Stimulated activated CD4-positive, alpha-beta T cell treated with anti-CD3 and anti-CD28 coated beads, Interleukin-2, amount 100 ng/mL, for 24 hours (primary cell): ENCODE measurements around the gene AK2.
"Not testable (repeated sequence)": the region's sequence is repeated elsewhere in the genome, so short reads cannot be mapped to it uniquely, and the experiment has no call there.

Experiments used
- DNase-seq, 2 donors: peaks; one replicate each; pipeline ENCODE4 v3.0.0-alpha.2; 2020

AK2 gene

DNA sequence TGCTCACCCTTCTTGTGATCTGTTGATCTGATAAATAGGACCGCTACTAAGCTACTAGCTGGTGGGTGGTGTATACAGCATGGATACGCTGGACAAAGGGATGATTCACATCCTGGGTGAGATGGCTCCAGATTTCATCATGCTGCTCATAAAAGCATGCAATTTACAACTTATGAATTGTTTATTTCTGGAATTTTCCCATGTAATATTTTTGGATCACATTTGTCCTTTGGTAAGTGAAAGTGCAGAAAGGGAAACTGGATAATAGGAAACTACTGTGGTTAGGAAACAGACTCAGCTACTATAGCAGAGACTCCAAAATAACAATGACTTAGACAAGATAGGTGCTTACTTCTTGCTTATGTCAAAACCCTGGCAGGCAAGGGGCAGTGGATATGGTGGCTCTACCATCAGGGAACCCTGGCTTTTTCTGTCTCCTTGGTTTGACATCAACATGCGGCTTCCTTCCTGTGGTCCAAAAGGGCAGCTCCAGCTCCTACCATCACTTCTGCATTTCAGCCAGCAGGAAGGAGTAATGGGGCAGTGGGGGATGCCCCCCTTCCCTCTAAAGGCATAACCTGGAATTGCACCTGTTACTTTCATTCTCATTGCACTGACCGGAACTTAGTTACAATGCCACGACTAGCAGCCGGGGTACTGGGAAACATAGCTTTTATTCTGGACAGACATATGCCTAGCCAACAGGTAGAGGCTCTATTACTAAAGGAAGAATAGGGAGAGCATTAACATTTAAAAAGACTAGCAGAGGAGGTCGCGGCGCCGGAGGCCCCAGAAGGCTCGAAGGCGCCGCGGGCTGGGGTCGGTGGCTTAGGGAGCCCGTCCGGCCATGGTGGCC lies 13.8 kb upstream of the AK2 start:
- DNase-seq = no peak

DNA sequence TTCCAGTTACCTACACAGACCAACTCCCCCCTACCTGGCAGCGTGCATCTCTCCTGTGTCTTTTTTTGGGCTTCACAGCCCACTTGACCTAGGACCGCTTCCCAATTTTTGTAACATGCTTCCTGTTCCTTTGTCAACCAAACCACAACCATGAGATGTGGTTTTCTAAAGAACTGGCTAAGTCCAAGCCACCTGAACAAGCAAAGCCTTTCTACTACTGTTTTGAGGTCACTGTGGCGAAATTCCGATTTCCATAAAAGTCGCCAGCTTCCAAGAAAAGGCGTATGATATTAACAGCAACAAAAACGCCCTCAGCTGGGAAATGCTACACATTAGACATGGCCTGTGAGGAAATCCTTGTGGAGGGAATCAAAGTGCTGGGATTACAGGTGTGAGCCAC lies 12.7 kb upstream of the AK2 start:
- DNase-seq = no peak

DNA sequence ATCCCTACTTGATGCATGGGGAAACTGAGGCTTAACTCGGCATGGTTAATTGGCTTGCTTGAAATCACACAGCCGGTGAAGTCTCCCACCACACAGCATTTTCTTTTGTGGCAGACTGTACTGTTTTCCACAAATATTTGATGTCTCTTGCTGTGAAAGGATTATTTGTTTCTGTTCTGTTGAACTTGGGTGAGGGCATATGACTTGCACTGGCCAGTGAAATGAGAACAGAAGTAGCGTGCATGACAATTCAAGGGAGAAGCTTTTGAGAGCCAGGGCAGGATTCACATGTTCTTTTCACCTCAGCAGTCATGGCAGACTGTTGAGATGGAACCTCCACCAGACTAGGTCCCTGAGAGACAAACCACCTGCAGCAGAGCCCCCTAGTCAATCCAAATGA lies 11.7 kb upstream of the AK2 start:
- DNase-seq = no peak

DNA sequence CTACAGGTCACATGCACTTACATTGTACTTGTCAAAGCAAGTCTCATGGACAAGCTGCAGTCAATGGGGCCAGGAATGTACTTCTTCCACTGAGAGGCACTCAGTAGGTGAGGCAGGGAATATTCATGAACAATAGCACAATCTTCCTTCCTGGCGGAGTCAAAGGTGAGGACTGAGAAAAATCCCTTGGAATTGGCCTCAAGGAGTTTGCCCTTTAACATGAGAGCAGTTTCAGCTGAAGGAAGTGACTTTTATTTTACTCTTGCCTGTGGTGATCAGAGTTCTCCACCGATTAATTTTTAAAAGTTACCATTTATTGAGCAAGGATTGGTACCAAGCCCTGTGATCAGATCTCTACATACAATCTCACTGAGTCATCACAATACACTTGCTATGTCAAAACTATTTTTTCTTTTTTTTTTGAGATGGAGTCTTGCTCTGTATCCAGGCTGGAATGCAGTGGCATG lies 11.2 kb upstream of the AK2 start:
- DNase-seq = no peak

DNA sequence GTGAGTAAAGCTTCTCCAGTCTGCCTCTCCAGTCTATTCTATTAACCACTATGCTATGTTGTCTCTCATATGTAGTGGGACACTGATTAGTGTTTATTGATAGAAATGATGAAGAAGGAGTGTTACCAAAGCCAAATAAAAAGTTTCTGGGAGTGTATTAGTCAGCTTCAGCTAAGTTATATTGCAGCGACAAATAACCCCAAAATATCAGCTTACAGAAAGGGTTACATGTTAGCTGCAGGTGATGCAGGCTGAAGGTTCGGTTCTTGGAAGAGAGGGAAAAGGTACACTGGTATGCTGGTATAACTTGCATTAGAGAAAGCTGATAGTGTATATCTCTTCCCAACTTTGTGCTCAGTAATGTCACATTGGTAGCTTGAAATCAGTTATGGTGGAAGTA lies 10.6 kb upstream of the AK2 start:
- no peak for DNase-seq

DNA sequence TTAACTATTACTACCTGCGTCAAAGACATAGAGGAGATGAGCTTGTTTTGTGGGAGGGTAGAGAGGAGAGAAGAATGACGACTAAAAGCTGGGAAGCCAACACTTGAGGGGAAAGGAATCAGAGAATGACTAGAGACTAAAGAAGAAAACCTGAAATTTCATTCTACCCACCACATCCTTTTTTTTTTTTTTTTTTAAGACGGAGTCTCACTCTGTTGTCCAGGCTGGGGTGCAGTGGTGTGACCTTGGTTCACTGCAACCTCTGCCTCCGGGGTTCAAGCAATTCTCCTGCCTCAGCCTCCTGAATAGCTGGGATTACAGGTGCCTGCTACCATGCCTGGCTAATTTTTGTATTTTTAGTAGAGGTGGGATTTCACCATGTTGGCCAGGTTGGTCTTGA lies 9.6 kb upstream of the AK2 start:
- not testable (repeated sequence) for DNase-seq

DNA sequence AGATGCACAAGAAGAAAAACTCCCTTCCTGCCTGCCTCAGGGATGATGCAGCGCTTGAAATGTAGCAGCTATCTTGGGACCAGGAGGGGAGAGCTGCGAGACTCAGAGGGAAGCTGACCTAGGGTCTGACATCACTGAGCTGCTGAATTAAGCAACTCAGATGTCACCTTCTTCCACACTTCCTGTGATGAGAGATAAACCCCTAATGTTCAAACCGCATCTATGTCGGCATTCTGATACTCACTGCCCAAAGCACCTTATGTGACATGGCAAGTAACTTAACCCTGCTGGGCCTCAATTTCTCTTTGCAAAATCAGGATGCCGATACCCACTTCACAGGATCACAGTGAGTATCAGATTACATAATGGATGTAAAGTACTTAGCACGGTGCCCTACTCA lies 9.1 kb upstream of the AK2 start:
- DNase-seq = no peak

DNA sequence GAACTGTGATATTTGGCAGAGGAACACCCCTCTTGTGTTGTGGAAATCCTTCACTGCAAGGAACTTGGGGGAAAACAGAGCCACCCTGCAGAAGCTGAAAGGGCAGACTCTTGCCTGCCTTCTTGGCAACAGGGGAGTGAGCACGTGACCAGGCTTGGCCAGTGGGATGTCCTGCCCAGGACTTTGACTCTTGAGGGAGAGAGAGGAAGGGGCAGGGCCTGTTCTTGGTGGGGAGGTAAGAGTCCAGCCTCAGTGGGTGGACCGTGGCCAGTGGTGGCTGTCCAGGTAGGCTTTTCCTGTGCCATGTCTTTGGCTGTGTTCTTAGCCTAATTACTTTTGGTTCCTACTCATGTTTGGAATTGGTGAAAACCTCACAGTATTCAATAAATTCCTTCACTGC lies 8.6 kb upstream of the AK2 start:
- no peak for DNase-seq

DNA sequence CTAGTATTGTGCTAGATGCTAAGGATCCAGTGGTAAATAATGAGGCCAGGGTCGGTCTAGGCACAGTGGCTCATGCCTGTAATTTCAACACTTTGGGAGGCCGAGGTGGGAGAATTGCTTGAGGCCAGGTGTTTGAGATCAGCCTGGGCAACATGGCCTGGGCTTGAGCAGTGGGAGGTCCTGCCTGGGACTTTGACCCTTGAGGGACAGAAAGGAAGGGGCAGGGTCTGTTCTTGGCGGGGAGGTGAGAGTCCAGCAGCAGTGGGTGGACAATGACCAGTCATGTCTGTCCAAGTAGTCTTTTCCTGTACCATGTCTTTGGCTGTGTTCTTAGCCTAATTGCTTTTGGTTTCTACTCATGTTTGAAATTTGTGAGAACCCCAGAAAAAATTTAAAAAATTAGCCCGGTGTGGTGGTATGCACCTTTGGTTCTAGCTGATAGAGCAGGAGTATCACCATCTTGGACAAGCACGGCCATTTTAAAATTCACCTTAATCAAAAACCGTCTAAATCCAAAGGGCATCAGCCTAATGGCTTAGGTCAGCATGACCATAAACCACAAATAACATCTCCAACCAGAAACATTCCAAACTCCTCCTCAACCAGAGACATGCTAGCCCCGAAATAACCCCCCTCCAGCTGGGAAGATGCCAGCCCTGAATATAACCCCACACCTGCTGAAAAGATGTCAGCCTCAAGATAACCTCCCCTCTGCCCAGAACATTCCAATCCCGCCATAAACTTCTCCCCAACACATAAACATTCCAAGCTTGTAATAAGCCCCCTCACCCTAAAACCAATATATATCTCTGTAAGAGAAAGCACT lies 6.8 kb upstream of the AK2 start:
- DNase-seq = no peak

DNA sequence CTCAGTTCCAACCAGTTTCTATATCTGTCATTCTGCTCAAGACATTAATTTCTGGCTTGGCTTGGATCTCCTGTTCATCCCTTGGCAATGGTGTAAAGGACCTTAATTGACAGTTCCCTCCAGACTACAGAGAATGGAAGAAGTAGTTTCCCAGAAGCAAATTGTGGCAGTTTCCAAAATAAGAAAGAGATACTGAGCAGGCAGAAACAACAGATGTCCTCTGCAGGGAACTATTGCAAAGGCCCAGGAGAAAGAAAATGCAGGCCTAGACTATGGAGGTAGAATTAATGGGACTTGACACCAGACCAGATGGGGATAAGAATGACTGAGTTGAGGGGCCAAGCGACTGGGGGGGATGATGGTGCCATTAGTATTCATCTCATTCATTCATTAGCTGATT lies 6.1 kb upstream of the AK2 start:
- no peak for DNase-seq

DNA sequence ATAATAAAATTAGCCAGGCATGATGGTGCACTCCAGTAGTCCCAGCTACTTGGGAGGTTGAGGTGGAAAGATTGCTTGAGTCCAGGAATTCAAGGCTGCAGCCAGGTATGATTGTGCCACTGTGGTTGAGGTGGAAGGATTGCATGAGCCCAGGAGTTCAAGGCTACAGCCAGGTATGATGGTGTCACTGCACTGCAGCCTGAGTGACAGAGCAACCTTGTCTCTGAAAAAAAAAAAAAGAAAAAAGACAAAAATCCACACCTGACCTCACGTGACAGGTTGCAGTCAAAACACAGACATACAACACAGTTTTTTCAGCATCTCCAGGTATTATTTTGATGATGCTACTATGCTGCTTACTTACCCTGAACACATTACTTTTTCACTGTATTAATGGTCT lies 4.3 kb upstream of the AK2 start:
- DNase-seq = no peak

DNA sequence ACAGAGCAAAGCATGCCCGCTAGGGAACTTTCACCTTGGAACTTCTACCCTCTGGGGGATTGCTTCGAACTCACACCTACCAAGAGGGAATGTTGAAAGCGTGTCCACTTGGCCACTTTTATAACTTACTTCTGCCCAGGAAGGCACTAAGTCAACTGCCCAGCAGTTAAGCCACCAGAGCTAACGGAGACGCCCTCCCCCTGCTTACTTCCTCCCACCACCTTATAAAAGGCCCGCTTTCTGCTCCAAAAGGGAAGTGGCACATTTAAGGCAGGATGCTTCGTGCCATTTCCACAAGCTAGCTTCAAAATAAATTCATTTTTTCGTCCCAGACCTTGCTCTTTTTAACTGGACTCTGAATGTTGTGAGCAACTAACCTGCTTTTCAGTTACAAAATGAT lies 3.2 kb upstream of the AK2 start:
- no peak for DNase-seq

DNA sequence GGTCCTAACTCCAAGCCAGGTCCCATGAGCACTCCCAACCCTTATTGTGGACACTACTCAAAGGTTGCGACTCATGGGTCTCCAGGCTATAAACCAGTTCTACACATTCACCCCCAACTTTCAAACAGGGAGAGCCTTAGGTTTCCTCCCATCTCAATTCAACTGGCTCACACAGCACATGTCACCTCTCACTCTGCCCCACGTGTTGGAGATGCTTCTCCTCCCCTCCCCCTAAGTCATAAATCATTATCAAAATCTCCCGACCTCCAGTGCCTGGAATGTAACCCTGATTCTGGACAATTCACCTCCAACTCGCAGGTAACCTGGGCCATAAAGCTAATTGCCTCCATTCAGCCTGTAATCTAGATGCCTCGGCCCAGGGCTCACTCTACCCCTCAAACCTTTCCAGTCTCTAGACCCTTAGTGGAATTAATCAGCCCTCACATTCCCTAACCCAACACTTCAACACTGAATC lies 595 bp downstream of the AK2 start:
- DNase-seq = peak; percentile 19 to 29

DNA sequence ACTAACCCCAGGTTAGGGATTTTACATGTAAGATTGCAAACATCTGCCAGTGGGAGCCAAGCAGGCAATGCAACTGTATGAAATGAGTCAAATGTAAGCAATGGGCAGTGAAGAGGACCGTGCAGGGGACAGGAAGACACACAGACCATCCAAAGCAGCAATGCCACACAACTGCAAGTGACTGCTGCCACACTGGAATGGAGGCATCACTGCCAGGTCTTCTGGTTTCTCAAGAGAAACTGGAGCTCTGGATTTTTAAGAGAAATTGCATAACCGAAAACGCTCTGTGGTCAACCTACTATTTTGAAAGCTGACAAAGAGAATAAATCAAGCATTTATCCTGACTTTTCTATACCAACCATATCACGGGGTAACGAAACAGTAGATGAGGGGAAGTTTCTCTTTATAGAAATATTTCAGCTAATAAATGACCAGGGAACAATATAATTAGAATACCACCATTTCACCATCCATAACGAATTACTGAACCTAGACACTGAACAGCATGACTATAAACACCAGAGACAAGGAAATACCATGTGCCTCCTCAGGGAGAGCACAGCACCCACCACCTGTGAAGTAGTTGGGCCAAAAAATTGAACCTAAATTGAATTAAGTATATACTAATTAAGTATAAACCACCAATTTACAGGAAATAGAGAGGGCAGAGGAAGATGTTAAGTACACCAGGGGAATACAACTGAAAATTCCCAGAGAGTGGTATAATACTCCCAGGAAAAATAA lies 4.4 kb downstream of the AK2 start:
- DNase-seq = no peak

DNA sequence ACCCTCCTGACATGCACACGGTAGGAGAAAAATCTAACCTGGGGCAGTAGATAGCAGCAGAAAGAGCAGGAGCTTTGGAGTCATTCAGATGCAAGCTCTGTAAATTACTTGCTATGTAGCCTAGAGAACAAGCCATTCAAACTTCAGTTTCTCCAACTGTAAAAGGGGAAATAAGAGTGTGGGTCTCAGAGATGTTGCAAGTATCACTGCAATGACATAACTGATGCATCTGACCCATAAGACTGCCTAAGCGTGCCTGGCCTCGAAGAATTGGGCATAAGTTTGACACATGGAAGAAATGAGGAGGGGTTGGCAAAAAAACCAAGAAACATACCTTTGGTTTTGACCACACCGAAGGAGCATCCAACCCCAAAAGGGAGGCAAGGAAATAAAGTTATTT lies 5.2 kb downstream of the AK2 start:
- no peak for DNase-seq

DNA sequence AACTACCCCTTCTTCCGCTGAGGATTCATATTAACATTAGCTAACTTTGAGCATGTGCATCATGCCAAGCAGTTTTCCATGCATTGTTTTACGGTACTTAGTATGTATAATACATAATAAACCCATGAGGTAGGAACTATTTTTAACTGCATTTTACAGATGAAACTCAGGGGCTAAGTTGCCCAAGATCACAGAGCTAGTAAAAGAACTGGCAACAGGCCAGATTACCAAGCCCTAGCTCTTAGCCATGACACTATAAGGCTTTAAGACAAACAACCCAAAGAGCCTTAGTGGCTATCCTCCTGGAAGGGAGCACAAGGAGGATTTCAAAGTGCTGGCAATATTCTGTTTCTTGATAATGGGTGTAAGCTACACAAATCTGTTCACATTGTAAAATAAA lies 6.1 kb downstream of the AK2 start:
- DNase-seq = no peak

DNA sequence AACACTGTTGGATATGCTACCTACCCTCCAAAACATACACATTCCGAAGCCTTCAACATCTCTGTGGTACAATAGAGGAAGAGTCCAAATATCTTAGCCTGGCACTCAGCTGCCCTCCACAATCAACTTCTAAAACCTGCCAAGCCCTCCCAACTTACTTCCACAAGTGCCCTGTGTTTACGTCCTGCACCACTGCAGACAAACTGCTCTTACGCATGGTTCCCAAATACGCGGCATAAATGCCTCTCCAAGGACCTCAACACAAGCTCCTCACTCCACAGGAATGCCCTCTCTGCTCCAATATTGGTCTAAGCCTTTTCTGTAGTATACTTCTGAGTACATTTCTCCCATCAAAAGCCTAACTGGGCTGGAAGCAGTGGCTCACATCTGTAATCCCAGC lies 6.8 kb downstream of the AK2 start:
- no peak for DNase-seq

DNA sequence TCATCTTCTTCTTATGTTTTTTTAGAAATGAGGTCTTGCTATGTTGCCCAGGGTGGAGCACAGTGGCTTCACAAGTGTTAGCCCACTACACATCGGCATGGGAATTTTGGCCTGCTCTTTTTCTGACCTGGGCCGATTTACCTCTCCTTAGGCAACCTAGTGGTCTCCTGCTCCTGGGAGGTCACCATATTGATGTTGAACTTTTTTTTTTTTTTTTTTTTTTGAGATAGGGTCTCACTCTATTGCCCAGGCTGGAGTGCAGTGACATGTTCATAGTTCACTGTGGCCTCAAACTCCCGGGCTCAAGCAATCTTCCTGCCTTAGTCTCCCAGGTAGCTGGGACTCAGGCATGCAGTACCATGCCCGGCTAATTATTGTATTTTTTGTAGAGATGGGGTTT lies 7.5 kb downstream of the AK2 start:
- no peak for DNase-seq

DNA sequence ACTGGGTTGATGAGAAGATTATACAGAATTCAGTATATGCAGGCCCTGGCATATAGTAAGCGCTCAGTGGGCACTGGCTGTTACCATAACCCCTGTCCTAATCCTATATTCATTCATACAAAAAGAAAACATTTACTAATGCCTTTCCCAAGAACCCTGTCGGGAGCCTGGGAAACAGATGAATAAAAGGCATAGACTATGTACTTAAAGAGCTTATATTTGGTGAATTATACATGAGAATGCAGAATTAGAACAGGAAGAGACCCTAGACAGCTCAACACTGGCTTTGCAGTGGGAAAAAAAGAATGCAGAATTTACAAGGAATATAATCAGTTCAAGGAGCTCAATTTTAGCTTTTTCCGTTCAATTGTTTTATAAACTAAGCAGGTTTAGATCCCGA lies 10.9 kb downstream of the AK2 start:
- DNase-seq = no peak

DNA sequence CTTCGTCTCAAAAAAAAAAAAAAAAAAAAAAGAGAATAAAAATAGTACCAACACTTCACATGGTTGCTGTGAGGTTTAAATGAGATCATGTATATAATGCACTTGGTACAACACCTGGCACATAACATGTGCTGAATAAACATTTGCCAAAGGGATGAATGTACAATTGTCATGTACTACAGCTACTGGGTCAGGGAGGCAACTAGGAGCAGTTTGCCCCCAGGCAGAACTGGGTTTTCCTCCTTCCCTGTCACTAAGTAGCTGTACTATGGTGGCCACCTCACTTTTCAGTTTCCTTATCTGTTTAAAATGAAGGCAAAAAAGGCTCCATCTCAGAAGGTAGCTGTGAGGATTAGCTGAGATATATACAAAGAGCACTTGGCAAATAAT lies 11.5 kb downstream of the AK2 start:
- DNase-seq = no peak

DNA sequence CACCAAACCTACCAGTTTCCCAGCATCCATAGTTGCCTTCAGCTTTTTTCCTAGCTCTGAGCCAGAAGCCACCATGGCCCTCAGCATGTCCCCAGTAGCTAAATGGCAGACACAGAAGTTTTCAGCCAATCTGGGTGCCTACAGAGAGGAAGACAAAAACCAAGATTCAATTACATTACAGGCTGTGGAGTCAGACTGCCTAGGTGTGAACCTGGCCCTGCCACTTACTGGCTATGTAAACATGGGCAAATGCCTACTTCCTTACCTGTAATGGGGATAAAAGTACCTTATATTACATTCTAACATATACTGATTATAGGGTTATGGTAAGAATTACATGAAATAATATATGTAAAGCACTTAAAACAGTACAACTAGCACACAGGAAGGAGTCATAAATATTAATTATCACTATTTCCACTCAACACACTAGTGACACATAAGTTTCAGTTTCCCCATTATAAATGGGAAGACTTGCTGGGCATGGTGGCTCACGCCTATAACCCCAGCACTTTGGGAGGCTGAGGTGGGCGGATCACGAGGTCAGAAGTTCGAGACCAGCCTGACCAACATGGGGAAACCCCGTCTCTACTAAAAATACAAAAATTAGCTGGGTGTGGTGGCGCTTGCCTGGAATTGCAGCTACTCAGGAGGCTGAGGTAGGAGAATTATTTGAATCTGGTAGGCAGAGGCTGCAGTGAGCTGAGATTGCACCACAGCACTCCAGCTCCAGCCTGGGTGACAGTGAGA lies 12.1 kb downstream of the AK2 start:
- DNase-seq = peak; percentile 81

DNA sequence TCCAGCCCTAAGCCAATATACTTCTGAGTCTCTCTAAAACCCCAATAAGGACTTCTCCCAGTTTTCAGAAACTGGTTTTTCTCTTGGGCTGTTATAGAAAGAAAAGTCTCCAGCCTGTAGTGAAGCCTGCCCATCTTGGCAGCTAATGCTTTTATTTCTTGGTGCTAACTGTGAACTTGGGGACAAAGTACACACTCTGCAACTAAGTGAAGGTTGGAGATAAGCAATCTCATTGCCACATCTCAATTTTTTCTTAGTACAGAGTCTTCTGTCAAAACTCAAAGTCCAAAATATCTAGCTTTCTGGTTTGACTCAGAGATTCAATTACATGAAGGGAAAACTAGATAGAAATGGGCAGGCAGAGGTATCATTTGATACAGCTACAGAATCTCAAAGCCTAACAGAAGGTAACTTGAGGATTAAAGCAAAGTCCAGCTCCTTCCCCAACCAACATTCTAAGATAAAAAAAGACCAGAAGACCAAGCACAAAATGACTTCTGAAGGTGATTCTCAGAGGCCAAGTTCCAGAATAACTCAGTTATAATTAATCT lies 14.0 kb downstream of the AK2 start:
- DNase-seq = no peak
